NCI-H748 (cell line): Measurements from ENCODE around the gene AGAP1.

ENCODE experiments used
- DNase-seq: peaks from one replicate; lab custom pipeline; 2025; ENCODE audit not compliant: unreplicated experiment; lab: John Stamatoyannopoulos, UW

Gene AGAP1

DNA sequence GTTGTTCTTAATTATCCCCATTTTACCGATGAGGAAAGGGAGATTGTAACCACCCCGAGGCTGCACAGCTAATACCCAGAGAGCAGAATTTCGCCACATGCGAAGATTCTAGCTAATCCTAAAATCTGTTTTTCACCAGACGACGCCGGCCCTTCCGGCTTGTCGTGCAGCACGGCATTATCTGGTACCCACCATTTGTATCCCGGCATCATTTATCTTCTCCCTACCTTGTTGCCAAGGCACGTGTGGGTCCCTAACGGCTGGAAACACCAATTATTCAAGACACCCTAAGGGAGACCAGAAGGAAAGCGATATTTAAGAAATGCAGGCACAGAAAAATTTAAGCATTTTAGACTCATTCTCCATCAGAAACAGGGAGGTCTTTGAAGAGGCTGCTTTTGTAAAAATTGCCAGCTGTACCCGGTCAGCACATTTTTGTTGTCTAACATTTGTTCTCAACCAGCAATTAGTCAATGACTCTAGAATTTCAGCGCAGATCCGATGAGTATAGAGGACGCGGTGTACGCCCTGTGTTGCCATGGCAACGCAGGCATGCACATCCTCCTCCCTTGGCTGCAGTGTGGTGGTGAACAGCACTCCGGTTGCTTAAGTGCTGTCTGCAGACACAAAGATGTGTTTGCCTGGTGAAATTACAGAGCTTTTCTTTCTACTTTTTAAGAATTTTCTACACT is 111.6 kb downstream of the AGAP1 start:
- peak; percentile 99 for DNase-seq

DNA sequence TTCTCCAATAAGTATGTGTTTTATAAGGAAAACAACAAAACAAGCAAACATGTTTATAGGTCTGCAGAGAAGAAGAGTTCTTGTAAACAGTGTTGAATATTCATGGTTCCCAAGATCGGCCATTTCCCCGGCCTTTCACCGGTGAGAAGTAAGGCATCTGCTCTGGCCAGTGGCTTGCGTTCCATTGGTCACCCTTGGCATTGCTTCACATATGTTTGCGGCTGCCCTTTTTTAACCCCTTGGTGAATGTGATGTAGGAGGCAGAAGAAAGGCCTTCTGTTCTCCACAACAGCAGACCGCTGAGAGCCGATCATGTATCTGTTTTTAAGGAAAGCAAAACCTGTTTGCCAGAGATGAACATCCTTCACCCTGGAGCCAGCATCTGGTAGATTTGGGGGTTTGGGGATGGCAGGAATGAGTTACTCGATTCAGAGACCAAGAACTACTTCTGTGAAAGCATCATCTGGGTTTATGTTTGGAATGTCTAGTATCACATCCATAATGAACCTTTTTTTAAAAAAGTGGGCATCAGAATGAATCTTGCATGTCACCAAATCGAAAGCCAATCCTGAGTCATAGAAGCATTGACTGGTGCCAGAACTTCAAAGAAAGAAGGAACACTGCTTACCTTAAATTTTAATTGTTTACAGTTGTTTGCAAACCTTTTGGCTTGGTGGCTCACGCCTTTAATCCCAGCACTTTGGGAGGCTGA is 112.3 kb downstream of the AGAP1 start:
- peak; percentile 56 for DNase-seq

DNA sequence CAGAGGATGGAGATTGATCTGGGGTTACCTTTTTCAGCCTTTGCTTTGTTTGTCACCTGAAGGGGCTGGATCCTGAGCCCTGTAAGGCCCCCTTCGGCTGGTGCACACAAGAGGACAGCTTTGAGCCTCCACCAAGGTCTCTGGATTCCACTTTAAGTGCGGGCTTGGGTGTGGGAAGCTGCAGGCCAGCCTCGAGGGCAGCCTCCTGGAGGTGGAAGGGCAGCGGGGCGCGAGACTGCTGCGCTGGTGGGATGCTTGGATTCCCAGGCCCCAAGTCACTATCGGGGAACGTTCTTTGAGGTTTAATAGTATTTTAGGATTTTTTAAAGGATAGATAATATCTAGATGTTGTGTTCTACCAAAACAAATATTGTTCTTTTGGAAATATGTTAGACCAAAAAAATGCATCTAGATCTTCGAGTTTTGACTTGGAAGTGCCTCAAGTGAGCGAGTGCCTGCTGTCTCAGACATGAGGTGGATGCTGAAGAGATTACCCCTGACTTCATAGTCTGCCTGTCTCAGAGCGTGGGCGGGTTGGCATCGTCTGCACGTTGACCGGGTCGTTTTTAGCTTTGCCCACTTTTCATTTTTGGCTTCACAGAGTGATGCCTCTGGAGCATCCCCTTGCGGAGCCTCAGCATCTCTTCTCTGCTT is 113.8 kb downstream of the AGAP1 start:
- DNase-seq = no peak

DNA sequence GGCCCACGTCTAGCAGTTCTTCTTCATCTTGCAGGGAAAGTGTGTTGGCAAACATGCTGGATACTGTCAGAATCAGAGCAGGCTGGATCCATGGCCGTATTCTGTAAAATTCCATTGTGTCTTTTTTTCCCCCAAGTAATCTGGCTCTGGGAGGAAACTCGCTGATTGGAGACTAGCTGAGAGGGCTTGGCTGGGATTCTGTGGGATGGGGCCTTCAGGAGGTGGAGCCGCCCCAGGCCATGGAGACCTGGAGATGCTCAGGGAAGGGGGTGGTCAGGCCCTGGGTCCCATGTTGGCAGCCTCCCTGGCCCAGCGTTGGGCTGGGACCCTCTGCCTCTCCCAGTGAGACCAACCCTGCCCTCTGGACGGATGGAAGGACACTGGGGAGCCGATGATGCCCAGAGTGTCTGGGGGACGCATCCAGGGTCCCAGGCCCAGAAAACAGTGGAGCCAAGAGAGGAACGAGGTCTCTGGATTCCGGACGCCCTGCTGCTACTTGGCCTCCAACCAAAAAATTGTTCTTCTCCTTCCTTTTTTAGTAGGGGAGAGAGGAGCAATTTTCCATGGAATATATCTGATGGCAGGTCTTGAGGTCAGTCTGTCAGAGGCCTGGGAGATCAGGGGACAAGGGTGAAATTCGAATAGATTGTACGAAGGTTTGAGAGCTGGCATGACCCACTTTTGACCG is 114.5 kb downstream of the AGAP1 start:
- no peak for DNase-seq

DNA sequence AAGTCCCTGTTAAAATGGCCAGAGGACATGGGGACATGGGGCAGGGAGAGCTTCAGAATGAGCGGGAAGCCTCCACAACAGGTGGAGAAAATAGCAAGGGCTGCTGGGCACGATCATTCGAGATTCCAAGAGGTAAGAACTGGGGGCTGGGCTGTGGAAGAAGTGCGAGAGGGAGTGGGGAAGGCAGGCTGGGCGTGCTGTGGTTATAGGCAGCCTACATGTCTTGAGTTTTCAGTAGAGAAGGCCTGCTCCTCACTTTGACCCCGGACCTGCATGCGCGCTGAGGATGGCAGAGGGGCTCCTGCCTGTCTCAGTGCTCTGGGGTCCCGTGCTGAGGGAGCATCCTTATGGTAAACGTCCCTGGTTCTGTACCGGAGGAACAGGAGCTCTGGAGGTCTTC is 115.5 kb downstream of the AGAP1 start:
- no peak for DNase-seq

DNA sequence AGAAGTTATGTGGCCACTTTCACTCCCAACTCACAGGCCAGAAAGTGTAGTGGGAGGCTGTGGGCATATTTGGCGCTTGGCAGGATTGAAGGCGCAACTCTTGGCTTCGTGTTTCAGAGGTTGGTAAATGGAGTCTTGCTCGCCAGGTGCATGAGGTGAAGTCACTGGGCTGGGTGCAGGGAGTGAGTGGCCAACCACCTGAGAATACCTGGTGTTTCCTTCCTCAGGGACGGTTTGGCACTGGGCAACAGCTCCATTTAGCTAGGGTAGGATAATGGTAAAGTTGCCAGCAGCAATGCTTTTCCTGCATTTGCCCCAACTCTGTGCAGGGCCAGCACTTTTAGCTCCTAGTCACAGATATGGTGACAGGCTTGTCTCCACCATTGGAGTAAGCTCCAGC is 115.9 kb downstream of the AGAP1 start:
- DNase-seq = no peak

DNA sequence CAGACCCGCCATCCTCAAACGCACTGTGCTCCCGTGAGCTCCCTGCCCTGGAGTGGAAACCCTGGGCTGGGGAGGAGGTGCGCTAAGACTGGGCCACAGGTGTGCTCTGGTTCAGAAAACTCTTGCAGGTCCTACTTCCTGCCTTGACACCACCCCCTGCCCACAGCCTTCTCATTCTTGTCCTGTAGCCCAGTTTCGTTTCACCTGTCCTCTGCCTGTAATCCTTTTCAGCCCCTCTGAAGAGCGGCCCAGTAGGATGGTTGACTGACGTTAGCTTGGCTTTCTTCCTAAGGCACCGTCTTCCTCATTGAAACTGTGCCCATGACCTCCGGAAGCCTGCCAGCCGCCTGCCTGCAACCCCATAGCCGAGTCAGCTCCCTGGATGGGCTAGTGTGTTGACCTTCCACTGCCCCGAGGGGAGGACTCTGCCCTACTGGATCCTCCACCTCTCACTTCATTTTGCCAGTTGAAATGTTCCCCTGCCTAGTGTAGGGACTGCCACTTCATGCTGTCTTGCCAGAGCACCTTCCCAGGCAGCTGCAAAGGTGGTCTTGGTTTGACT is 116.9 kb downstream of the AGAP1 start:
- no peak for DNase-seq

DNA sequence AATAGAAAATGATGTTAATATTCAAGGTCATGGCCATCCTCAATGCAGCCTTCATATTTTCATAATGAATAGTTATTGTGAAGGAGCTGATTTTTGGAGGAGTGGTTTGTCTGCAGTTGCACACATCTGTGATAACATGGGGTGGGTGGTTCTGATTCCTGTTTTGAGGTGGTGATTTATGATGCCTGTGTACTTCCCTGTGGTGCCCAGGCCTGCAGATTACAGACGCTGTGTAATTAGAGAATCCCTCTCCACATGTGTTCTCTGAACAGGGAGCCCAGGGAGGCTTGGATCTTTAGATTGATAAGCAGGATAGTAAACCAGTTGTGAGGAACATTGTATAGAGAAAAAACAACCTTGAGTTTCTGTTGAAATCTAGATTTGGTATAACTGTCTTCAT is 117.5 kb downstream of the AGAP1 start:
- peak; percentile 81 for DNase-seq

DNA sequence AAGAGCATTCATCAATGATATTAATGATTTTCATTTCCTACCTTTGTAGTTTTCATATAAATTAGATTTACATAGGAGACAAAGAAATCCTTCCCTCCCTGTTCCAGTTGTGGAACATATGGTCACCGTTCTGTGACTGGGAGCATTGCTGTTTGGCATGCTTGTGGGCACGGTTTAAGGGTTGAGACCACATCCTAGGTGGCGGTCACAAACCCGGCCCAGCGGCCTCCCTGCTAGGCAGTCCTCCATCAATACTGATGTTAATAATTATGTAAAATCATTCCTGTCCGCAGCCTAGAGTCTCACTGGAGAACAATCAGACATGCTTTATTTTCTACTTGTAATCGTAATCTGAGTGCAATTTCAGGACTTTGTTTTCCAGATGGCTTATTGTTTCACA is 117.9 kb downstream of the AGAP1 start:
- DNase-seq = no peak

DNA sequence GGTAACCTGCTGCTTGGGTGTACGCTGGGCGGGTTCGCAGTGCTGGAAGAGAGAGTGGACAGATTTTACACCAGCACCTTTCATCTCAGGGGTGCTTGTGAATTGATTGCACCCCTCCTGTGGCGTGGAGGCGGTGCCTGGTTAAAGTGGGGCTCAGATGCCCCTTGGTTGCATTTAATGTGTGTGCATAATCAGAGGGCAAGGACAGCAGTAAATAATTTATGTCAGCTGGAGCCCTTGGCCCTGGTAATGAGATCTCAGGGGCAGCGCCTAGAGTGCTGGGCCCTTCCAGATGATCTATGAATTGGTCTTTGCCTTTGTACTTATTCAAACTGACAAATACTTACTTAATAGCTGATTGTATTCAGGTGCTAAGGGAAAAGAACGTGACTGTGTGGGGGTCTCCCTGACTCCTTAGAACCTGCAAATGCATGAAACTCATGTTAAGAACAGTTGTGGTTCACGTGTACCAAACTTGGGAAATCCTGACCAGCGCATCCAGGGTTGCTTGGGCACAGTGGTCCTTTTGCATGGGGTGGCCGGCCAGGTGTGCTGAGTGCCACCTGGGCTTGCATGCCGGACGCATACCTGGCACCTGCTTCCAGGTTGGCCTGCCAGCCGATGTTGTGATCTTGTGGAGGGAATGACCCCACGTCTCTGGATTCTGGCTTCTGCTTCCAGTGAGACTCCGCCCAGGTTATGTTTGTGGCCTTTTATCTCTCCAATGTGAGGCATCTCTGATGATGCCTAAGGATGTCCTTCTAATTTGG is 118.5 kb downstream of the AGAP1 start:
- DNase-seq = peak; percentile 90

DNA sequence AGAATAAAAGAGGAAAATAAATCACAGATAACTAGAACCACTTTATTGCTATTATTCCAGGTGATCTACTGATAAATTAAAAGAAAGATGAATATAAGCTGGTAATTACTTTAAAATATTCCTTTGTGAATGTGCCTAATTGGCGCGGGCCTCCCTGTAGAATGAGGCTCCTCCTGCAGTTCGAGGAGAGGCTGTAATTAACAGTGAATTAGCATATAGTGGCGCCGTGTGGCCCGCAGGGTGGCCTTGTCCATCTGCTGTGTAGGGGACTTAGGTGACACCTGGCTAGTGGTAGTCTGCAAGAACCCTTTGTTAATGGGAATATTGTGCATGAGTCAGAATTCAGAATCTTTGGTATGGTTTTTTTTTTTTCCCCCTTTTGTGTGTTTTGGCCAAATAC is 119.8 kb downstream of the AGAP1 start:
- peak; percentile 88 for DNase-seq

DNA sequence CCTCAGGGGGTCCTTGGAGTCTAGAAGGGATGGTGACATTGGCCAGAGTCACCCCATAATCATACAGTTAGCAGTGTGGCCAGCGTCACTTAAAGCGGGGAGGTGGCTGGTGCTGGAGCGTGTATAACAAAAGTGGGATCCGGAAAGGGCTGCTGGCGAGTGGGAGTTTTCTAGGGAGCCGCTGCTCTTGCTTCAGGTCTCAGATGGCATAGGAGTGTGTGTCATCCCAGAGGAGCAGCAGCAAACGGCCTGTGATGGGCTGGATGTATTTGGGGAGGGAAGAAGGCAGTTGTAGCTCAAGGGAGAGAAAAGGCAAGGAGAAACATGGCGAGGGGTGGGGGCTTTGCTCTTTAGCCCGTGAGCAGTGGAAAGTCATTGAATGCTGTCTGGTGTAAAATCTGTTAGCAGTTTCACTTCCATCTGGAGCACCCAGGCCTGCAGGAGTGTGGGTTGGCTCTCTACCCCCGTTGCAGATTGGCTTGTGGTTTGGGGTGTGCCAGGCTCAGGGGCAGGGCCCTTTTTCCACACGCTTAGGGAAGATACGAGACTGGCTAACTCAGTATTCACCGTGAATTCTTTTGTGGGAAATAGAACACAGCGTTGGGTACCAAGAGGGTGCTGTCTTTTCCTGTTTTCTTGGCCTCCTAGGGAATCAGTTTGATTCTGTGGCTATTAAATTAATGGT is 120.5 kb downstream of the AGAP1 start:
- peak; percentile 60 for DNase-seq

DNA sequence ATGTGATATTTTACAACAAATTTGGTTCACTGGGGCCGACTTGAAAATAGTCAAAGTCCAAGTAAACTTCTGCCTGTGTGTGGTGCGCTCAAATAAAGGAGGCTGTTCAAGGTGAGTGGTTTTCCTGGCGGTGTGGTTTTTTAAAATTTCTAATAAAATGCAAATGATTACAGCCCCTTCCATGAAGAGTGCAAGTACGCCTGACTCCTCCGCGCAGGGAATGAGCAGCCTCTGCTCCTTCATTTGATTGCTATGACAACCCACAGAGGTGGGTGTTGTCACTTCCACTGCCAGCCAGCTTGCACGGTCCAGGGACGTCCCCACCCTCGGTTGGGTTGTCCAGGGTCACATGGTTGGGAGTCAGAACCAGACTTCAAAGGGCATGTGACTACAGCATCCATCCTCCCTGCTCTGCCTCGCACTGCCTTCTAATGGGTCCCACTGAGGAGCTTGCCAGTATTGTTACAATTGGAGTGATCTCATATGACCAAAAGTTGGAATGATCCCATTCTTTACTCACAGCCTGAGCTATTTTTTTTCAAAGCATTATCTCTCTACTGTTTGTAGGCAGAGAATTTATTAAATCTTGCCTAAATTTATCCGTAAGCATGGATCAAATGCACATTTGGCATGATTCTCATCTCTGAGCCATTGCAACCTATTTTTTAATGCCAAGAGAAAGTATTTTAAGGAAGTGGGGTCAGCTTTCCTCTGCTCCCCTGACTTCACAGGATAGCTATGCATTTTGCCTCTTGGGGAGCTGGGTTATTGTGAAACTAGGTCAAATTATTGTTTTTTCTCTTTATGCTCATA is 121.3 kb downstream of the AGAP1 start:
- peak; percentile 65 for DNase-seq

DNA sequence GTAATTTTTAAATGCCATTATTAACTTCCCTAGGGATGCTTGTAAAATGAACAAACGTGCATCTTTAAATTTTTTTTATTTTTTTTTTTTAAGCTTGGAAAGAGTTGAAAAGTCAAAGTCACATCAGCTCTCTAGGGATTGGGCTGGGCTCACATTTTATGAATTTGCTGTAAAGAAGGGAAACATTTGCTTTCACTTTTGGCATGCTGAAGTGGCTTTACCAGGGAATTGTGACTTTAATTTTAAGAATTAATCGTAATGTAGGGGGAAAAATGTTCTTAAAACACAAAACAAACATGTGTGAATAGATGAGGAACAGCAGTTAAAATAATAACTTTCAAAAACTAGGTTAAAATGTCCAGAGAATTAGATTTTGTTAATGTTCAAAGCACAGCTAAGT is 123.0 kb downstream of the AGAP1 start:
- no peak for DNase-seq

DNA sequence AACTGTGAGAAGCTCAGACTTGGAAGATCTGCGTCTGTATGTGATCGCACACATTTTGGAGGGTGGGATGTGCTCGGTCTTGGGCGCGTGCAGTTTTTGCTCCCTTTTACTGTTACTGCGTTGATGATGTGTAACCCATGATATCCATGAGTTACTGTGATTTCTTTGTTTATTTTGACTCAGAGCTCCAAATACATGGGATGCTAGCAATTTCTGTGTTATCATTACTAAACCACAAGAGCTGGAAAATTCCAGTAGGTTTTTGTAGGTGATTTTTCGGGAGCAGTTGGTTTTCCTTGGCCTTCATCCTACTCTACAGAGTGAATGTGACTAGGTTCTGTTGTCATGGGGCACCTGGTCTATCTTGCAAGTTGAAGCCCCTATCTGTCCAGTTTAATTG is 124.2 kb downstream of the AGAP1 start:
- DNase-seq = no peak

DNA sequence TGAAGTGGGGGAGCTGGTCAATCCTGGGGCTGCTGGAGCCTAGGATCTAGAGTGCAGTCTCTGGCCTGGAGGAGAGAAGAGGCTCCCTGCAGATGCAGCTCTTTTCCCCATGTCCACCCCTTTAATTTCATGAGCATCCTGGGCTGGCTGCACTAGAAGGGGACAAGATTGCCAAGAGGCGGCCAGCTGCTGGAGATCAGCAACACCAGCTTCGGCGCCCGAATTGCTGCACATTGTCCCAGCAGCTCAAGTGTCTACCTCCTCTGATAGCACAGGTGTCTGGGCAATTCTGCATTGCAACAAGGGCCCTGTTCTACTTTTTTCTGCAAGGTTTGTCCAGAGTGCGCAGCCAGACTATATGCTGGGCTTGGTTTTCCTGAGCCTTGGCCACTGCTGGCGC is 125.7 kb downstream of the AGAP1 start:
- DNase-seq = no peak

DNA sequence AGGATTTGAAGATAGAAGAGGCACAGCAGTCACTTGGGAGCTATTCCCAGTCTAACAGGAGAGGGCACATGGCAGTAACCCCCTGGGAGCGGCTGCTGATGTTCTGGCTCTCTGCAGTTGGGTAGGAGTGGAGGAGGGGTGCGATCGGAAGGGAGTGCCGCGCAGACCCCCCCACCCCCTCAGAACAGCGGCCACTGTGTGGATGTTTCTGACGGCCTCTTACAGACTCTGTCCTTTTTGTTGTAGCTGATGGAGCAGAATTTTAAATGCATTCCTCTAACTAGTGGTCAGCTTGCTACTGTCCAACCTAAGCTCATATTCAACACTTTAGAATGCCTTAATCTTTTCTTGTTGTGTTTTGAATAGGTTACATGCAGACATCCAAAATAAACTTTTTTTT is 127.9 kb downstream of the AGAP1 start:
- no peak for DNase-seq

DNA sequence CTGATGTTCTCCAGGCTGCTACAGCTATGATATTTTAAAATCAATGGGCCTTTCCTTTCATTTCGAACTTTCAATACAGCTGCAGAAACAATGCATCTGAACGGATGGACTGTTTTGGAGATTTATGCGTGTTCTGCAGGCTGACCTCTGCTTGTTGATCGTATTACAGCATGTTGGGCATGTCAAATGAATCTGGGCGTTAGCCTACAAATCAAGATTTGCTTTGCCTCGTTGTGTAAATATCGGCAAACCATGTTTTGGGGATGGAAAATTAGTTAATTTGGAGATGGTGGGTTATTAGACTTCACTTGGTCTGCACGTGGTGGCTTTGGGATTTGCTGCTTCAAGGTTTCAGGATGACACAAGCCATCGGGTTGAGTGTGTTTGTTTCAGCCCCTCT is 129.3 kb downstream of the AGAP1 start:
- peak; percentile 74 for DNase-seq

DNA sequence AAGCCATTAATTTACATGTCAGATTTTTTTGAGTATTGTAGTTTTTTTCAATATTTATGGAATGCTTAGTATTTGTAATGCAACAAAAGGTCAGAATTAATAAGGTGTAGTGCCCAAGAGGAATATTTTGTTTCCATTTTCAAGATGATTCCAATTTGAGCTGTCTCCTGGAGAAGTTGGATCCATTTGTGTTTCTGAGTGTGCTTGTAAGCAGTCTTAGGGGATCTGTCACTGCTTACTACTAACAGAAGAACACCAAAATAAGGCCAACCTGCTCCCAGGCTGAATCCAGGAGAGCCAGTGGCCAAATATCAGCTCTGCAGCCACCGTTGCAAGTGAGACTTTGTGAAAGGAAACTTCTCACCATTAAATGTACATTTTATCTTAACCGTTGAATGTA is 129.9 kb downstream of the AGAP1 start:
- DNase-seq = no peak
